Keratinocyte (primary cell): ENCODE measurements around the gene PTPRU. TPM values are rescaled to one million over a fixed set of nuclear protein-coding genes. Genes with fewer than 3 reads are reported as not detected.

Experiments used
- DNase-seq: peaks from one replicate; pipeline ENCODE4 v3.0.0-alpha.2; 2011; ENCODE audit warnings: low read depth, missing footprints, low spot score
- FAIRE-seq: peaks from 2 replicates; lab custom pipeline; 2011; peaks lifted over from hg19 to GRCh38; lab: Jason Lieb, UNC
- H2AFZ ChIP-seq: 2 replicates; pipeline ENCODE4 v1.6.0; 2012; ENCODE audit warnings: low read length, control low read depth, inconsistent platforms; ENCODE audit not compliant: control insufficient read depth
- H3K27ac ChIP-seq: 2 replicates; pipeline ENCODE4 v1.5.1; 2011; ENCODE audit warnings: low read length; ENCODE audit not compliant: control insufficient read depth, insufficient read depth
- H3K27me3 ChIP-seq: 3 replicates; pipeline ENCODE4 v1.6.0; 2011; ENCODE audit warnings: low read length; ENCODE audit not compliant: control insufficient read depth, insufficient read depth; ENCODE audit errors: extremely low read depth
- H3K36me3 ChIP-seq, 2 experiments: 2 replicates in 1 of 2; 3 replicates in 1 of 2; pipeline ENCODE4 v1.5.1; 2011; ENCODE audit warnings: low read length in 2 of 2, mild to moderate bottlenecking in 1 of 2; ENCODE audit not compliant: control insufficient read depth in 2 of 2, insufficient read depth in 2 of 2; ENCODE audit errors: extremely low read depth in 1 of 2
- H3K4me1 ChIP-seq: 3 replicates; pipeline ENCODE4 v1.5.1; 2011; ENCODE audit warnings: low read length; ENCODE audit not compliant: control insufficient read depth, insufficient read depth; ENCODE audit errors: extremely low read depth
- H3K4me2 ChIP-seq: 3 replicates; pipeline ENCODE4 v1.6.0; 2011; ENCODE audit warnings: low read depth, low read length; ENCODE audit not compliant: control insufficient read depth, insufficient read depth; ENCODE audit errors: extremely low read depth
- H3K4me3 ChIP-seq, 3 experiments: fragments of 200-600 bp in 1 of 3; sonication (generic) in 1 of 3; 2 replicates in 2 of 3; 3 replicates in 1 of 3; pipeline ENCODE4 v1.5.1; 2011 to 2016; ENCODE audit warnings: low read length in 3 of 3, mild to moderate bottlenecking in 3 of 3, control low read depth in 2 of 3, inconsistent platforms in 1 of 3, low read depth in 1 of 3, mixed read lengths in 1 of 3, mixed run types in 1 of 3, moderate library complexity in 1 of 3; ENCODE audit not compliant: control insufficient read depth in 2 of 3, insufficient read depth in 2 of 3; ENCODE audit errors: extremely low read depth in 1 of 3
- H3K79me2 ChIP-seq: 2 replicates; pipeline ENCODE4 v1.6.0; 2012; ENCODE audit warnings: low read length; ENCODE audit not compliant: control insufficient read depth, insufficient read depth
- H3K9ac ChIP-seq: 3 replicates; pipeline ENCODE4 v1.6.0; 2011; ENCODE audit warnings: low read length; ENCODE audit not compliant: control insufficient read depth, insufficient read depth; ENCODE audit errors: extremely low read depth
- H3K9me1 ChIP-seq: 3 replicates; pipeline ENCODE4 v1.6.0; 2011; ENCODE audit warnings: low read length; ENCODE audit not compliant: control insufficient read depth, insufficient read depth; ENCODE audit errors: extremely low read depth
- H3K9me3 ChIP-seq: 2 replicates; pipeline ENCODE4 v1.5.1; 2012; ENCODE audit warnings: low read depth, low read length; ENCODE audit not compliant: control insufficient read depth
- H4K20me1 ChIP-seq: 3 replicates; pipeline ENCODE4 v1.6.0; 2011; ENCODE audit warnings: low read length; ENCODE audit not compliant: control insufficient read depth, insufficient read depth; ENCODE audit errors: extremely low read depth
- CTCF ChIP-seq, 3 experiments: IDR thresholded peaks in 1 of 3; conservative IDR thresholded peaks in 1 of 3; optimal IDR thresholded peaks in 1 of 3; 2 replicates in 2 of 3; 3 replicates in 1 of 3; pipeline versions ENCODE3 to v1.5.1; 2011; ENCODE audit warnings: low read length in 3 of 3, mild to moderate bottlenecking in 3 of 3, moderate library complexity in 2 of 3, control low read depth in 1 of 3, inconsistent platforms in 1 of 3; ENCODE audit not compliant: insufficient read depth in 2 of 3; ENCODE audit errors: extremely low read depth in 1 of 3
- EZH2 ChIP-seq: IDR thresholded peaks from one replicate; pipeline ENCODE4 v1.6.1; 2012; ENCODE audit warnings: inconsistent platforms, mild to moderate bottlenecking, low read length, moderate library complexity
- dilution Hi-C: fragments of 300-500 bp; cut with MboI; formaldehyde crosslinking; loops from one replicate; pipeline ENCODE4 v1.7.0; 2020; ENCODE audit warnings: low sequenced_read_pairs; ENCODE audit not compliant: extremely low pct_ligation_motif_present
- polyA plus RNA-seq, 5 experiments: library from polyadenylated mRNA; depleted of rRNA in 3 of 5; stranded (reverse) in 3 of 5; stranded (forward) in 1 of 5; unstranded in 1 of 5; fragments of >200 nt; gene quantifications; 1 replicate in 1 of 5; 2 replicates in 3 of 5; 3 replicates in 1 of 5; pipeline versions ENCODE4 v1.2.1 to v1.2.3, GENCODE V29; 2011 to 2012; ENCODE audit warnings: missing spikeins in 2 of 5, low read depth in 1 of 5, low replicate concordance in 1 of 5

PTPRU gene
- polyA plus RNA-seq, 1 donor (not counting 4 experiments of a cell fraction or from before 2014, with no cell fraction given), result 4.3 TPM

GRCh38 chr1:29237129-29237821 lies 953 bp downstream of the PTPRU start:
- Histone ChIP-seq H3K4me1 (peaks cover 20% of the 10 kb centered on the region), H3K36me3 (no peaks in the 10 kb centered on the region), H3K9me3 (no peaks in the 10 kb centered on the region), H3K27me3 (peaks cover 17% of the 10 kb centered on the region), H3K9ac (peak overlapping the region; percentile 64), H2AFZ (peak overlapping the region; percentile 89), H3K4me2 (peak overlapping the region; percentile 100), H4K20me1 (no peaks in the 10 kb centered on the region), H3K9me1 (no peaks in the 10 kb centered on the region), H3K79me2 (no peaks in the 10 kb centered on the region), H3K27ac (no peak overlapping the region), H3K4me3 (peak overlapping the region; percentile 53 to 78 (median 74))
- FAIRE-seq, result no peak
- dilution Hi-C loops, result loop anchor here (25.0 kb wide), 1 partner anchor 125 kb away; no protein-coding TSS in a partner anchor
- TF ChIP-seq EZH2, result peak; percentile 76
- no peak for TF ChIP-seq CTCF (optimal IDR thresholded peaks at IDR 0.05 in 1 of 3, IDR thresholded peaks at IDR 0.05 in 1 of 3, conservative IDR thresholded peaks at IDR 0.05 in 1 of 3; ENCODE audit: extremely low read depth in 1 of 3, insufficient read depth in 2 of 3, low read length in 3 of 3)
- DNase-seq, result no peak

DNA sequence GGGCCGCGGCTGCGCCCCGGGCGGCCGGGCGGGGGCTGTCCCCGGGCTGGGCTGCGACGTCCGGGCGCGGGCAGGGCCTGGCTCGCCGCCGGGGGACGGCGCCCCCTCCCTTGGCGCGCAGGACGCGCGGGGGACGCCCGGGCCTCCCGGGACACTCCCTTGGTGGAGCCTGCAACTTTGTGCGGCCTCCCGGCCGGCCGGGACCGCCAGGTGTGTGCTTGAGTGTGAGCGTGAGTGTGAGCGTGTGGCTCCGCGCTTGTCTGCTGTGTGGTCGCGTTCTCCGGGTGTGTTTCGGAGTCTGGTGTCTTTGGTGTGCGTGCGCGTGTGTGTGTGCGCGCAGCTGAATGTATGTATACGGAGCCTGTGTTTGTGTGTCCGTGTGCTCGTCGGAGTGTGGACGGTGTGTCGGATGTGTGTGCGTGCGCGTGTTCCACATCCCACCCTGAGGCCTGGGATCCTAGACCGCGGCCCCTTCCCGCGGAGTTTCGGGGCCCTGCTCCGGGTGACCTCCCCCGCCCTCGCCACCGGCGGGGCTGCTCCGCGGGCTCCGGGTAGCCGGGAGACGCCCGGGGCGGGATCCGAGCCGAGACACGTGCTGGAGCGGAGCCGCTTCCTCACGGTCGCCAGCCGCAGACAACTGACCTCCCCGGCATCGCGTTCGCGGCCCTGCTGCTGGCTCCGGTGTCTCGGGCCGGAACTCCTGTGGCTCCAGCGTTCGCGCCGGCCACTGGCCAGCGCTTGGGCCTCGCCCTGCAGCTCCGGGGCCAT lies 1.7 kb downstream of the PTPRU start:
- Histone ChIP-seq H2AFZ (peak overlapping the region; percentile 94), H3K4me2 (peak overlapping the region; percentile 87), H3K27me3 (peaks cover 17% of the 10 kb centered on the region), H3K4me1 (peaks cover 20% of the 10 kb centered on the region), H3K9me3 (no peaks in the 10 kb centered on the region), H3K79me2 (no peaks in the 10 kb centered on the region), H3K4me3 (peak overlapping the region; percentile 35 to 66 (median 64)), H3K27ac (no peak overlapping the region), H3K9me1 (no peaks in the 10 kb centered on the region), H3K9ac (peak overlapping the region; percentile 64), H3K36me3 (no peaks in the 10 kb centered on the region), H4K20me1 (no peaks in the 10 kb centered on the region)
- peak; percentile 60 for TF ChIP-seq EZH2
- TF ChIP-seq CTCF (optimal IDR thresholded peaks at IDR 0.05 in 1 of 3, IDR thresholded peaks at IDR 0.05 in 1 of 3, conservative IDR thresholded peaks at IDR 0.05 in 1 of 3; ENCODE audit: extremely low read depth in 1 of 3, insufficient read depth in 2 of 3, low read length in 3 of 3), result no peak
- no peak for FAIRE-seq
- dilution Hi-C loops, result loop anchor here (25.0 kb wide), 1 partner anchor 124 kb away; no protein-coding TSS in a partner anchor
- DNase-seq, result no peak
